Coronary artery (tissue), 2 donors: Measurements from ENCODE around the gene SLC6A4.

Experiments used
- DNase-seq: peaks from one replicate; pipeline ENCODE4 v3.0.0-alpha.2; 2017; ENCODE audit warnings: low spot score
- H3K27ac ChIP-seq, 2 donors: fragments of 200-600 bp; sonication (generic); one replicate each; pipeline ENCODE4 v1.5.1; 2016 to 2019
- H3K4me3 ChIP-seq: fragments of 200-600 bp; sonication (generic); 2 replicates; pipeline ENCODE4 v1.5.1; 2016; ENCODE audit warnings: mild to moderate bottlenecking, moderate library complexity
- TF ChIP-seq, protein P1 (sequence below): fragments of 200-600 bp; sonication (generic); IDR thresholded peaks from one replicate; pipeline ENCODE4 v1.5.1; 2019; ENCODE audit warnings: antibody characterized with exemption

Gene SLC6A4

GRCh38 chr17:30239089-30239462 is 3.6 kb upstream of the SLC6A4 start:
- H3K4me3 ChIP-seq = no peak overlapping the region
- DNase-seq = peak; percentile 60
- H3K27ac ChIP-seq = no peak overlapping the region
- TF ChIP-seq, protein P1, sequence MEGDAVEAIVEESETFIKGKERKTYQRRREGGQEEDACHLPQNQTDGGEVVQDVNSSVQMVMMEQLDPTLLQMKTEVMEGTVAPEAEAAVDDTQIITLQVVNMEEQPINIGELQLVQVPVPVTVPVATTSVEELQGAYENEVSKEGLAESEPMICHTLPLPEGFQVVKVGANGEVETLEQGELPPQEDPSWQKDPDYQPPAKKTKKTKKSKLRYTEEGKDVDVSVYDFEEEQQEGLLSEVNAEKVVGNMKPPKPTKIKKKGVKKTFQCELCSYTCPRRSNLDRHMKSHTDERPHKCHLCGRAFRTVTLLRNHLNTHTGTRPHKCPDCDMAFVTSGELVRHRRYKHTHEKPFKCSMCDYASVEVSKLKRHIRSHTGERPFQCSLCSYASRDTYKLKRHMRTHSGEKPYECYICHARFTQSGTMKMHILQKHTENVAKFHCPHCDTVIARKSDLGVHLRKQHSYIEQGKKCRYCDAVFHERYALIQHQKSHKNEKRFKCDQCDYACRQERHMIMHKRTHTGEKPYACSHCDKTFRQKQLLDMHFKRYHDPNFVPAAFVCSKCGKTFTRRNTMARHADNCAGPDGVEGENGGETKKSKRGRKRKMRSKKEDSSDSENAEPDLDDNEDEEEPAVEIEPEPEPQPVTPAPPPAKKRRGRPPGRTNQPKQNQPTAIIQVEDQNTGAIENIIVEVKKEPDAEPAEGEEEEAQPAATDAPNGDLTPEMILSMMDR = no peak

GRCh38 chr17:30238387-30239088 is 3.0 kb upstream of the SLC6A4 start:
- Histone ChIP-seq H3K4me3 (no peak overlapping the region), H3K27ac (no peak overlapping the region)
- TF ChIP-seq, protein P1 = no peak
- peak; percentile 62 for DNase-seq

- Histone ChIP-seq H3K4me3 (no peak overlapping the region), H3K27ac (no peak overlapping the region)
- no peak for DNase-seq
- TF ChIP-seq, protein P1 = no peak
Measured at GRCh38 chr17:30238003-30238344, 2.5 kb upstream of the SLC6A4 start.

DNA sequence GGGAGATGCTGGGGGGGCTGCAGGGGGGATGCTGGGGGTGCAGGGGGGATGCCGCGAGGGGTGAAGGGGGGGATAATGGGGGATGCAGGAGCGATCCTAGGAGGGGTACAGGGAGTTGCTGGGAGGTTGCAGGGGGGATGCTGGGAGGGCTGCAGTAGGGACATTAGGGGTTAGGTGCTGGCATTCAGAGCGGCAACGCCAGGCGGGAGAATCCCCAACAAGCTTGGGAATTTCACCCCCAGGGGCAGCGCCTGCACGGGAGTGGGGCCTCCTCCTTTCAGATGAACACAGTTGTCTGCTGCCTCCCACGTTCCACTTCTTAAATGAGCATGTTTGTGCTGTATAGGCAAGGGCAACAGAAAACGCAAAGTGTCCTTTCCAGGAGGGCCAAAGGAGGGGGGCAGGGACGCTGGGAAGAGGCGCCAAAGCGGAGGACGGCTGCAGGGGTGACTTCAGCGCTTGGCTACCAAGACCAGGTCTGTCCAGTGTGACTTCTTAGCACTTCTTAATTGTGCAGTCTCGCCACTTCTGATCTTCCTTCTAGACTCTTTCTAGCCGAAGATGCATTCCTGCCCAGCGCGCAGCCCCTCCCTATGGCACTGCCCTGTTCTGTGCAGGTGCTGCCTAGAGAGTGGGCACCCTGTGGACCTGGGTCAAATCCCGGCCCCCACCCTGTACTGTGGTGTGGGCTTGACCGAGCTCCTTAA is 2.0 kb upstream of the SLC6A4 start:
- no peak overlapping the region for H3K4me3 ChIP-seq
- TF ChIP-seq, protein P1 = no peak
- DNase-seq = peak; percentile 53
- H3K27ac ChIP-seq = no peak overlapping the region

GRCh38 chr17:30236766-30237165 is 1.3 kb upstream of the SLC6A4 start:
- DNase-seq = peak; percentile 81
- TF ChIP-seq, protein P1 = peak; percentile 18
- H3K27ac ChIP-seq = no peak overlapping the region
- H3K4me3 ChIP-seq = peak overlapping the region; percentile 45

DNA sequence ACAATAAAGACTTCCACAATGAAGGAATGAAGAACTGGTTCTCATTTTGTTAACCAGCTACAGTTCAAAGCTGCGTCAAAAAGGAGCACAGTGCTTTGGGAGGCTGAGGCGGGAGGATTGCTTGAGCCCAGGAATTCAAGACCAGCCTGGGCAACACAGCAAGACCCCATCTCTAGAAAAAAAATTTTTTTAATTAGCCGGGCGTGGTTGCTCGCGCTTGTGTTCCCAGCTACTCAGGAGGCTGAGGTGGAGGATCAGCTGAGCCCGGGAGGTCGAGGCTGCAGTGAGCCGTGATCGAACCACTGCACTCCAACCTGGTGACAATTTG is 764 bp upstream of the SLC6A4 start:
- Histone ChIP-seq H3K27ac (no peak overlapping the region), H3K4me3 (peak overlapping the region; percentile 73)
- DNase-seq = peak; percentile 29
- TF ChIP-seq, protein P1 = no peak

- H3K4me3 ChIP-seq = peak overlapping the region; percentile 73
- no peak overlapping the region for H3K27ac ChIP-seq
- TF ChIP-seq, protein P1 = no peak
- DNase-seq = peak; percentile 19
Measured at GRCh38 chr17:30234964-30235363, 533 bp downstream of the SLC6A4 start.
